HUES64 (cell line): ENCODE measurements around the gene STEAP3.

ENCODE experiments used
- H3K27ac ChIP-seq: 2 replicates; pipeline ENCODE4 v1.7.0; 2013; ENCODE audit warnings: low read depth, low read length, inconsistent platforms
- H3K27me3 ChIP-seq: 2 replicates; pipeline ENCODE4 v1.6.1; 2013; ENCODE audit warnings: mild to moderate bottlenecking, low read length; ENCODE audit not compliant: insufficient read depth
- H3K36me3 ChIP-seq: 2 replicates; pipeline ENCODE4 v1.6.1; 2013; ENCODE audit warnings: mild to moderate bottlenecking, low read length; ENCODE audit not compliant: insufficient read depth
- H3K4me1 ChIP-seq: 2 replicates; pipeline ENCODE4 v1.6.1; 2013; ENCODE audit warnings: mild to moderate bottlenecking, low read length, moderate library complexity; ENCODE audit not compliant: insufficient read depth
- H3K4me3 ChIP-seq: 2 replicates; pipeline ENCODE4 v1.5.1; 2013; ENCODE audit warnings: mild to moderate bottlenecking, low read length, moderate library complexity
- H3K9ac ChIP-seq: 2 replicates; pipeline ENCODE4 v1.6.1; 2013; ENCODE audit warnings: mild to moderate bottlenecking, low read depth, low read length
- H3K9me3 ChIP-seq: 2 replicates; pipeline ENCODE4 v1.6.1; 2013; ENCODE audit warnings: low read depth, low read length; ENCODE audit not compliant: insufficient read depth
- WGBS: fragments of 150-250, 120-280 bp; methylation state at CpG from one replicate; pipeline ENCODE4 v1.1.7; 2013; ENCODE audit warnings: missing lambda C conversion rate; 5-methylcytosine and 5-hydroxymethylcytosine counted together

STEAP3 gene

GRCh38 chr2:119256582-119256921 lies 32.9 kb downstream of the STEAP3 start:
- Histone ChIP-seq H3K36me3 (peaks cover 4% of the 10 kb centered on the region; the same call in 1 of the 2 replicates), H3K4me3 (no peak overlapping the region), H3K27me3 (no peaks in the 10 kb centered on the region)

GRCh38 chr2:119257198-119257597 lies 33.6 kb downstream of the STEAP3 start:
- peaks cover 2% of the 10 kb centered on the region; the same call in 1 of the 2 replicates for H3K36me3 ChIP-seq
- H3K27ac ChIP-seq: no peak overlapping the region; the same call in 1 of the 2 replicates
- H3K4me1 ChIP-seq: peaks cover 48% of the 10 kb centered on the region

More at GRCh38 chr2:119256582-119256921, 32.9 kb downstream of the STEAP3 start:
- Histone ChIP-seq H3K9ac (peak overlapping the region; percentile 42; the same call in 1 of the 2 replicates), H3K27ac (peak overlapping the region; percentile 95), H3K4me1 (peaks cover 48% of the 10 kb centered on the region), H3K9me3 (no peaks in the 10 kb centered on the region)
- 67% methylated on average over 2 of the region's 2 CpGs for WGBS

GRCh38 chr2:119259296-119259860 lies 35.7 kb downstream of the STEAP3 start:
- WGBS: 75% methylated on average over 5 of the region's 5 CpGs
- Histone ChIP-seq H3K36me3 (no peaks in the 10 kb centered on the region; the same call in 1 of the 2 replicates), H3K27me3 (no peaks in the 10 kb centered on the region), H3K4me3 (no peak overlapping the region), H3K4me1 (peaks cover 43% of the 10 kb centered on the region), H3K9me3 (no peaks in the 10 kb centered on the region), H3K27ac (peak overlapping the region; percentile 83), H3K9ac (no peak overlapping the region)

More at GRCh38 chr2:119257198-119257597, 33.6 kb downstream of the STEAP3 start:
- WGBS: 95% methylated on average over 9 of the region's 9 CpGs
- H3K9ac ChIP-seq: no peak overlapping the region
- no peaks in the 10 kb centered on the region for H3K9me3 ChIP-seq
- H3K4me3 ChIP-seq: no peak overlapping the region
- no peaks in the 10 kb centered on the region for H3K27me3 ChIP-seq

- Histone ChIP-seq H3K9me3 (no peaks in the 10 kb centered on the region), H3K27ac (no peak overlapping the region), H3K4me1 (peaks cover 28% of the 10 kb centered on the region), H3K4me3 (no peak overlapping the region), H3K36me3 (no peaks in the 10 kb centered on the region; the same call in 1 of the 2 replicates), H3K9ac (no peak overlapping the region), H3K27me3 (no peaks in the 10 kb centered on the region)
- 95% methylated on average over 11 of the region's 11 CpGs for WGBS
Measured at GRCh38 chr2:119260646-119261492, 37.2 kb downstream of the STEAP3 start.

- Histone ChIP-seq H3K4me3 (no peak overlapping the region), H3K27ac (no peak overlapping the region), H3K36me3 (no peaks in the 10 kb centered on the region; the same call in 1 of the 2 replicates), H3K9ac (no peak overlapping the region), H3K4me1 (peaks cover 20% of the 10 kb centered on the region), H3K27me3 (no peaks in the 10 kb centered on the region), H3K9me3 (no peaks in the 10 kb centered on the region)
- 94% methylated on average over 17 of the region's 17 CpGs for WGBS
Measured at GRCh38 chr2:119261493-119262225, 38.0 kb downstream of the STEAP3 start.

- Histone ChIP-seq H3K27me3 (no peaks in the 10 kb centered on the region), H3K36me3 (no peaks in the 10 kb centered on the region), H3K4me1 (peaks cover 20% of the 10 kb centered on the region), H3K4me3 (no peak overlapping the region), H3K9me3 (no peaks in the 10 kb centered on the region), H3K27ac (no peak overlapping the region), H3K9ac (no peak overlapping the region)
- 96% methylated on average over 23 of the region's 23 CpGs for WGBS
Measured at GRCh38 chr2:119263025-119263424, 39.4 kb downstream of the STEAP3 start.

GRCh38 chr2:119263656-119264055 lies 40.0 kb downstream of the STEAP3 start:
- H3K9ac ChIP-seq: no peak overlapping the region
- H3K4me1 ChIP-seq: peaks cover 18% of the 10 kb centered on the region
- no peak overlapping the region for H3K4me3 ChIP-seq
- 69% methylated on average over 4 of the region's 5 CpGs for WGBS
- H3K27me3 ChIP-seq: no peaks in the 10 kb centered on the region
- no peaks in the 10 kb centered on the region for H3K36me3 ChIP-seq
- no peaks in the 10 kb centered on the region for H3K9me3 ChIP-seq
- H3K27ac ChIP-seq: no peak overlapping the region

- H3K27ac ChIP-seq: no peak overlapping the region
- H3K9me3 ChIP-seq: no peaks in the 10 kb centered on the region
- WGBS: 56% methylated on average over 12 of the region's 13 CpGs
- no peak overlapping the region for H3K9ac ChIP-seq
- no peak overlapping the region for H3K4me3 ChIP-seq
- 0 out of 2 replicates have a peak, but pooled peaks cover 6% of the 10 kb centered on the region for H3K4me1 ChIP-seq
- H3K27me3 ChIP-seq: no peaks in the 10 kb centered on the region
- no peaks in the 10 kb centered on the region for H3K36me3 ChIP-seq
Measured at GRCh38 chr2:119264781-119265692, 41.4 kb downstream of the STEAP3 start.

- Histone ChIP-seq H3K36me3 (no peaks in the 10 kb centered on the region), H3K9me3 (no peaks in the 10 kb centered on the region), H3K9ac (no peak overlapping the region), H3K4me1 (0 out of 2 replicates have a peak, but pooled peaks cover 6% of the 10 kb centered on the region), H3K27ac (no peak overlapping the region), H3K27me3 (no peaks in the 10 kb centered on the region), H3K4me3 (no peak overlapping the region)
- WGBS: 90% methylated on average over 6 of the region's 6 CpGs
Measured at GRCh38 chr2:119265693-119266066, 42.0 kb downstream of the STEAP3 start.

GRCh38 chr2:119266091-119266589 lies 42.5 kb downstream of the STEAP3 start:
- 0 out of 2 replicates have a peak, but pooled peaks cover 6% of the 10 kb centered on the region for H3K4me1 ChIP-seq
- H3K27me3 ChIP-seq: no peaks in the 10 kb centered on the region
- no peak overlapping the region for H3K4me3 ChIP-seq
- no peaks in the 10 kb centered on the region for H3K9me3 ChIP-seq
- no peaks in the 10 kb centered on the region for H3K36me3 ChIP-seq
- H3K9ac ChIP-seq: no peak overlapping the region
- 87% methylated on average over 8 of the region's 8 CpGs for WGBS
- H3K27ac ChIP-seq: no peak overlapping the region
